Parathyroid adenoma (tissue), 2 donors: ENCODE results near the gene GRM4.

Source experiments
- H2AFZ ChIP-seq: fragments of 300-600 bp; sonication (generic); one replicate; pipeline ENCODE4 v1.7.0; 2017; ENCODE audit warnings: antibody characterized with exemption, mild to moderate bottlenecking
- H3K27ac ChIP-seq: fragments of 300-600 bp; sonication (generic); one replicate; pipeline ENCODE4 v1.7.0; 2017
- H3K27me3 ChIP-seq: fragments of 300-600 bp; sonication (generic); one replicate; pipeline ENCODE4 v1.7.0; 2017; ENCODE audit warnings: low read length; ENCODE audit not compliant: control insufficient read depth, insufficient read depth
- H3K36me3 ChIP-seq: fragments of 300-600 bp; sonication (generic); one replicate; pipeline ENCODE4 v1.7.0; 2017; ENCODE audit warnings: low read length; ENCODE audit not compliant: control insufficient read depth, insufficient read depth
- H3K4me1 ChIP-seq: fragments of 300-600 bp; sonication (generic); one replicate; pipeline ENCODE4 v1.7.0; 2017; ENCODE audit warnings: control low read depth
- H3K4me2 ChIP-seq: fragments of 300-600 bp; sonication (generic); one replicate; pipeline ENCODE4 v1.7.0; 2017; ENCODE audit warnings: low read length
- H3K4me3 ChIP-seq: fragments of 300-600 bp; sonication (generic); one replicate; pipeline ENCODE4 v1.7.0; 2017; ENCODE audit warnings: low read depth, low read length
- H3K79me2 ChIP-seq: fragments of 300-600 bp; sonication (generic); one replicate; pipeline ENCODE4 v1.7.0; 2017; ENCODE audit warnings: control low read depth
- H3K9ac ChIP-seq: fragments of 300-600 bp; sonication (generic); one replicate; pipeline ENCODE4 v1.7.0; 2017; ENCODE audit warnings: mild to moderate bottlenecking
- H3K9me3 ChIP-seq: fragments of 300-600 bp; sonication (generic); one replicate; pipeline ENCODE4 v1.7.0; 2017; ENCODE audit warnings: low read length; ENCODE audit not compliant: control insufficient read depth
- CTCF ChIP-seq: fragments of 300-600 bp; sonication (generic); IDR thresholded peaks from one replicate; pipeline ENCODE4 v1.7.0; 2017; ENCODE audit warnings: antibody characterized with exemption, mild to moderate bottlenecking
- donor health status: primary hyperparathyroidism.

Gene GRM4

GRCh38 chr6:34035161-34035560 is 110.7 kb downstream of the GRM4 start:
- H3K4me3 ChIP-seq, result no peak overlapping the region
- no peaks in the 10 kb centered on the region for H3K36me3 ChIP-seq
- H3K4me1 ChIP-seq, result no peaks in the 10 kb centered on the region
- H2AFZ ChIP-seq, result no peak overlapping the region
- H3K9me3 ChIP-seq, result no peaks in the 10 kb centered on the region
- H3K27ac ChIP-seq, result no peak overlapping the region
- H3K79me2 ChIP-seq, result no peaks in the 10 kb centered on the region
- H3K9ac ChIP-seq, result no peak overlapping the region
- H3K4me2 ChIP-seq, result no peak overlapping the region
- no peaks in the 10 kb centered on the region for H3K27me3 ChIP-seq
- TF ChIP-seq CTCF, result no peak

- no peaks in the 10 kb centered on the region for H3K36me3 ChIP-seq
- H3K9ac ChIP-seq, result no peak overlapping the region
- H3K27me3 ChIP-seq, result no peaks in the 10 kb centered on the region
- no peak overlapping the region for H3K4me3 ChIP-seq
- no peak overlapping the region for H3K4me2 ChIP-seq
- no peaks in the 10 kb centered on the region for H3K4me1 ChIP-seq
- no peak overlapping the region for H3K27ac ChIP-seq
- H3K9me3 ChIP-seq, result no peaks in the 10 kb centered on the region
- H2AFZ ChIP-seq, result no peak overlapping the region
- TF ChIP-seq CTCF, result no peak
- no peaks in the 10 kb centered on the region for H3K79me2 ChIP-seq
Measured at GRCh38 chr6:34032856-34033255, 113.0 kb downstream of the GRM4 start.

- Histone ChIP-seq H3K79me2 (no peaks in the 10 kb centered on the region), H3K36me3 (no peaks in the 10 kb centered on the region), H3K27me3 (no peaks in the 10 kb centered on the region), H3K9me3 (no peaks in the 10 kb centered on the region), H3K4me3 (no peak overlapping the region), H2AFZ (no peak overlapping the region), H3K4me1 (no peaks in the 10 kb centered on the region), H3K4me2 (no peak overlapping the region), H3K9ac (no peak overlapping the region), H3K27ac (no peak overlapping the region)
- TF ChIP-seq CTCF, result no peak
Measured at GRCh38 chr6:34031625-34032383, 114.1 kb downstream of the GRM4 start.

- H2AFZ ChIP-seq, result no peak overlapping the region
- H3K79me2 ChIP-seq, result no peaks in the 10 kb centered on the region
- no peaks in the 10 kb centered on the region for H3K4me1 ChIP-seq
- no peaks in the 10 kb centered on the region for H3K9me3 ChIP-seq
- H3K9ac ChIP-seq, result no peak overlapping the region
- H3K4me2 ChIP-seq, result no peak overlapping the region
- no peak overlapping the region for H3K27ac ChIP-seq
- H3K27me3 ChIP-seq, result no peaks in the 10 kb centered on the region
- no peaks in the 10 kb centered on the region for H3K36me3 ChIP-seq
- no peak for TF ChIP-seq CTCF
- no peak overlapping the region for H3K4me3 ChIP-seq
Measured at GRCh38 chr6:34030831-34031624, 114.9 kb downstream of the GRM4 start.
